ENCODE data around the gene CHTF18. TPM values are rescaled to one million over a fixed set of nuclear protein-coding genes. Genes with fewer than 3 reads are reported as not detected.
"Not testable (repeated sequence)": the region's sequence is repeated elsewhere in the genome, so short reads cannot be mapped to it uniquely, and the experiment has no call there.

The CHTF18 gene
- total and polyA plus RNA-seq, 9 of the 15 experiments (the other 6 are each of a cell fraction or from before 2014, with no cell fraction given) = 2.5 to 123 (median 17.0) TPM

GRCh38 chr16:742894-743293 lies 45.5 kb upstream of the CHTF18 start:
- POLR2A ChIA-PET = interaction anchor here (0.6 to 1.0 kb wide), 3 partner anchors 23 to 671 kb away, joined by 3 to 5 read pairs (median 3); no protein-coding TSS in a partner anchor
- H2AFZ ChIP-seq (ENCODE audit: low read depth, low read length); H3K9me1 ChIP-seq (ENCODE audit: control insufficient read depth, insufficient read depth, low read length); H3K27ac ChIP-seq (ENCODE audit: extremely low read depth, low read depth, low read length); H3K9ac ChIP-seq (ENCODE audit: insufficient read depth in 1 of 2, low read depth in 2 of 2, low read length in 2 of 2); H3K4me3 ChIP-seq; H3K27me3 ChIP-seq (ENCODE audit: control insufficient read depth in 2 of 2, insufficient read depth in 2 of 2, low read length in 2 of 2); BruUV-seq (replicated peaks); FAIRE-seq; intact Hi-C loops (cut with micrococcal nuclease); H4K20me1 ChIP-seq (replicated peaks; ENCODE audit: control insufficient read depth, insufficient read depth, low read length); DNase-seq (ENCODE audit: extremely low read depth in 1 of 4, low spot score in 3 of 4); H3K9me3 ChIP-seq (replicated peaks; ENCODE audit: control insufficient read depth, insufficient read depth, low read depth, low read length); ATAC-seq; CTCF ChIA-PET (ENCODE audit: low intra/inter-chr PET ratio); H3K4me2 ChIP-seq (ENCODE audit: insufficient read depth, low read length): not testable (repeated sequence)
- in situ Hi-C loops (cut with MboI) = loop anchor here (5.0 kb wide), 1 partner anchor 44 kb away; the partner anchor contains the start of genes CHTF18 and RPUSD1
- Histone ChIP-seq H3K79me2 (ENCODE audit: control insufficient read depth, insufficient read depth, low read length) (peaks cover 15% of the 10 kb centered on the region), H3K36me3 (ENCODE audit: control insufficient read depth, insufficient read depth, low read length) (peaks cover 13% of the 10 kb centered on the region; the same call in 2 of the 3 replicates), H3K4me1 (replicated peaks in 1 of 2; ENCODE audit: control insufficient read depth in 2 of 2, insufficient read depth in 2 of 2, low read length in 2 of 2) (peaks cover 11 to 67% of the 10 kb centered on the region in 2 experiments)
- 55% methylated on average over 14 of the region's 14 CpGs for WGBS (ENCODE audit: insufficient coverage, low coverage, missing lambda C conversion rate)
- TF ChIP-seq ZNF384 (IDR thresholded peaks at IDR 0.05; ENCODE audit: low read depth, low read length) (peak; percentile 76), MAX (CRISPR knock-in tag; IDR thresholded peaks at IDR 0.05) (peak; percentile 63), DPF2 (IDR thresholded peaks at IDR 0.05) (0 out of 2 replicates have a peak, but pooled peaks have one; percentile 33), USF1 (CRISPR knock-in tag; IDR thresholded peaks at IDR 0.05) (peak; percentile 46), BCOR (IDR thresholded peaks at IDR 0.05) (0 out of 2 replicates have a peak, but pooled peaks have one; percentile 22), E2F6 (IDR thresholded peaks at IDR 0.05; ENCODE audit: borderline replicate concordance in 1 of 2, extremely low read depth in 1 of 2, insufficient read depth in 1 of 2, insufficient read length in 1 of 2, low read depth in 1 of 2, low read length in 1 of 2, poor library complexity in 1 of 2, severe bottlenecking in 1 of 2) (peak in 1 of 2 experiments; percentile 32), L3MBTL2 (IDR thresholded peaks at IDR 0.05) (peak; percentile 89), ZFX (CRISPR knock-in tag; IDR thresholded peaks at IDR 0.05) (0 out of 2 replicates have a peak, but pooled peaks have one; percentile 16), TCF3 (CRISPR knock-in tag; IDR thresholded peaks at IDR 0.05) (0 out of 2 replicates have a peak, but pooled peaks have one; percentile 28), BHLHE40 (IDR thresholded peaks at IDR 0.05; ENCODE audit: low read length) (peak; percentile 82)
